ENCODE data around the gene NPPA. TPM values are rescaled to one million over a fixed set of nuclear protein-coding genes. Genes with fewer than 3 reads are reported as not detected.

The NPPA gene
- total and polyA plus RNA-seq, 10 of the 15 experiments (the other 5 are each of a cell fraction or from before 2014, with no cell fraction given), result 0.31 to 0.39 TPM; not detected in 8

GRCh38 chr1:11893907-11894251 lies 46.3 kb upstream of the NPPA start:
- H3K4me3 ChIP-seq, result no peak overlapping the region
- H3K9ac ChIP-seq (ENCODE audit: control insufficient read depth, insufficient read depth, low read length), result no peak overlapping the region
- no peaks in the 10 kb centered on the region for H3K9me3 ChIP-seq (replicated peaks; ENCODE audit: control insufficient read depth, insufficient read depth, low read length)
- peak; percentile 85 for FAIRE-seq
- no peak for DNase-seq (ENCODE audit: low read depth, low spot score)
- H3K27me3 ChIP-seq (replicated peaks in 1 of 2; ENCODE audit: control insufficient read depth in 2 of 2, insufficient read depth in 2 of 2, low read length in 1 of 2), result peaks cover 0 to 2% of the 10 kb centered on the region in 2 experiments; a peak in 2 of 4 replicates
- TF ChIP-seq IRF4 (IDR thresholded peaks at IDR 0.05; ENCODE audit: low read depth, low read length) (no peak), STAT1 (conservative IDR thresholded peaks at IDR 0.05) (no peak), ZNF24 (IDR thresholded peaks at IDR 0.05) (no peak), CTCF (IDR thresholded peaks at IDR 0.05 in 2 of 3, conservative IDR thresholded peaks at IDR 0.05 in 1 of 3; ENCODE audit: control insufficient read depth in 2 of 3, extremely low read depth in 1 of 3, insufficient read depth in 1 of 3, low read depth in 3 of 3, low read length in 3 of 3) (peak; percentile 95 to 99 (median 98)), LARP7 (IDR thresholded peaks at IDR 0.05) (peak; percentile 46; the same call in 1 of the 2 replicates), RAD21 (IDR thresholded peaks at IDR 0.05; ENCODE audit: insufficient read depth, low read depth, low read length) (peak; percentile 91), SREBF1 (IDR thresholded peaks at IDR 0.05; ENCODE audit: low read length) (no peak), YY1 (IDR thresholded peaks at IDR 0.05; ENCODE audit: low read depth, low read length) (peak; percentile 59), SMC3 (IDR thresholded peaks at IDR 0.05; ENCODE audit: borderline replicate concordance, low read length) (peak; percentile 86), POU2F2 (IDR thresholded peaks at IDR 0.05; ENCODE audit: borderline replicate concordance, low read depth, low read length) (0 out of 3 replicates have a peak, but pooled peaks have one; percentile 22), FOXM1 (IDR thresholded peaks at IDR 0.05; ENCODE audit: low read depth, low read length) (no peak)
- BruUV-seq (replicated peaks), result no TSS peak
- H3K79me2 ChIP-seq (ENCODE audit: control insufficient read depth, insufficient read depth, low read length), result no peaks in the 10 kb centered on the region
- intact Hi-C loops (cut with micrococcal nuclease; ENCODE audit: unreplicated experiment), result loop anchor here (1.0 to 5.0 kb wide), 3 partner anchors 29 to 107 kb away; no protein-coding TSS in a partner anchor
- in situ Hi-C loops (cut with MboI), result no loop called here
- CTCF ChIA-PET, result interaction anchor here (0.9 to 2.5 kb wide), 3 partner anchors 10 to 55 kb away, joined by 5 to 23 read pairs (median 6); no protein-coding TSS in a partner anchor
- peak; percentile 98 for ATAC-seq
- SMC1A ChIA-PET (ENCODE audit: uncharacterized antibody, unreplicated experiment), result interaction anchor here (1.4 kb wide), 1 partner anchor 57 kb away, joined by 3 read pairs; no protein-coding TSS in a partner anchor
- POLR2A ChIA-PET, result no interaction called here
- H3K4me1 ChIP-seq (ENCODE audit: control insufficient read depth, insufficient read depth, low read length), result no peaks in the 10 kb centered on the region
- H2AFZ ChIP-seq (ENCODE audit: control insufficient read depth, low read depth, low read length), result no peak overlapping the region
- no peak overlapping the region for H3K4me2 ChIP-seq (ENCODE audit: control insufficient read depth, insufficient read depth)
- RAD21 ChIA-PET (ENCODE audit: unreplicated experiment), result no interaction called here
- H4K20me1 ChIP-seq (ENCODE audit: control insufficient read depth, insufficient read depth), result no peaks in the 10 kb centered on the region
- WGBS (ENCODE audit: insufficient coverage, insufficient replicate concordance, low lambda C conversion rate, missing lambda C conversion rate), result 0% methylated on average over 5 of the region's 5 CpGs
- no peak overlapping the region for H3K27ac ChIP-seq (ENCODE audit: control insufficient read depth, insufficient read depth)
- no peaks in the 10 kb centered on the region for H3K36me3 ChIP-seq (ENCODE audit: control insufficient read depth in 2 of 2, insufficient read depth in 2 of 2, low read length in 1 of 2)

All from GM12878 (cell line).